Neuronal stem cell (in vitro differentiated cells): ENCODE measurements around the gene EIF2S1.

ENCODE experiments used
- DNase-seq: peaks from one replicate; pipeline ENCODE4 v3.0.0-alpha.2; 2013; ENCODE audit warnings: low spot score
- H2AFZ ChIP-seq: one replicate; pipeline ENCODE4 v1.6.1; 2013; ENCODE audit warnings: mild to moderate bottlenecking, low read length, inconsistent platforms
- H2AK5ac ChIP-seq: 2 replicates; pipeline ENCODE4 v1.6.1; 2013; ENCODE audit warnings: low read depth, mild to moderate bottlenecking, inconsistent platforms, low read length, moderate library complexity, mixed read lengths
- H2BK120ac ChIP-seq: 2 replicates; pipeline ENCODE4 v1.6.1; 2013; ENCODE audit warnings: low read depth, mild to moderate bottlenecking, inconsistent platforms, low read length, moderate library complexity, mixed read lengths
- H2BK12ac ChIP-seq: one replicate; pipeline ENCODE4 v1.6.1; 2013; ENCODE audit warnings: low read length, inconsistent platforms
- H2BK15ac ChIP-seq: 2 replicates; pipeline ENCODE4 v1.6.1; 2013; ENCODE audit warnings: mild to moderate bottlenecking, low read length, inconsistent platforms, mixed read lengths
- H2BK5ac ChIP-seq: one replicate; pipeline ENCODE4 v1.6.1; 2013; ENCODE audit warnings: inconsistent platforms, mild to moderate bottlenecking, low read length, moderate library complexity
- H3K14ac ChIP-seq: one replicate; pipeline ENCODE4 v1.6.1; 2013; ENCODE audit warnings: low read length, inconsistent platforms
- H3K18ac ChIP-seq: 2 replicates; pipeline ENCODE4 v1.6.1; 2013; ENCODE audit warnings: low read length, inconsistent platforms
- H3K23ac ChIP-seq: 2 replicates; pipeline ENCODE4 v1.6.1; 2013; ENCODE audit warnings: low read depth, mild to moderate bottlenecking, mixed read lengths, low read length, inconsistent platforms; ENCODE audit not compliant: poor library complexity
- H3K27ac ChIP-seq: replicated peaks from 3 replicates; pipeline ENCODE4 v1.5.1; 2013; ENCODE audit warnings: low read length, inconsistent platforms
- H3K27me3 ChIP-seq, 3 experiments: 2 replicates each; pipeline ENCODE4 v1.6.1; 2013; ENCODE audit warnings: low read length in 3 of 3, mild to moderate bottlenecking in 2 of 3, inconsistent platforms in 1 of 3, low read depth in 1 of 3, mixed read lengths in 1 of 3, moderate library complexity in 1 of 3; ENCODE audit not compliant: control insufficient read depth in 3 of 3, insufficient read depth in 3 of 3
- H3K36me3 ChIP-seq, 2 donors: replicated peaks in 1 of 2; 2 replicates each; pipeline ENCODE4 v1.6.1; 2013; ENCODE audit warnings: low read length in 2 of 2; ENCODE audit not compliant: control insufficient read depth in 2 of 2, insufficient read depth in 2 of 2
- H3K4ac ChIP-seq: 2 replicates; pipeline ENCODE4 v1.6.1; 2013; ENCODE audit warnings: inconsistent platforms, mild to moderate bottlenecking, low read length, moderate library complexity
- H3K4me1 ChIP-seq, 2 donors: 1 replicate in 1 of 2; 2 replicates in 1 of 2; pipeline ENCODE4 v1.6.1; 2013; ENCODE audit warnings: low read length in 2 of 2, low read depth in 1 of 2; ENCODE audit not compliant: control insufficient read depth in 2 of 2, insufficient read depth in 1 of 2
- H3K4me2 ChIP-seq: one replicate; pipeline ENCODE4 v1.6.1; 2013; ENCODE audit warnings: mild to moderate bottlenecking, low read length, inconsistent platforms; ENCODE audit not compliant: insufficient read depth, poor library complexity, severe bottlenecking
- H3K4me3 ChIP-seq, 2 donors: 2 replicates each; pipeline ENCODE4 v1.5.1; 2013; ENCODE audit warnings: low read length in 2 of 2, mild to moderate bottlenecking in 2 of 2, inconsistent platforms in 1 of 2, moderate library complexity in 1 of 2
- H3K79me1 ChIP-seq: one replicate; pipeline ENCODE4 v1.6.1; 2013; ENCODE audit warnings: low read depth, mild to moderate bottlenecking, inconsistent platforms, low read length, moderate library complexity
- H3K9ac ChIP-seq: one replicate; pipeline ENCODE4 v1.6.1; 2013; ENCODE audit warnings: mild to moderate bottlenecking, low read depth, low read length, inconsistent platforms; ENCODE audit not compliant: poor library complexity
- H3K9me3 ChIP-seq, 2 donors: replicated peaks in 1 of 2; 2 replicates each; pipeline versions ENCODE3 to v1.6.1; 2013; ENCODE audit warnings: low read length in 2 of 2, mild to moderate bottlenecking in 2 of 2, inconsistent platforms in 1 of 2, low read depth in 1 of 2, mixed read lengths in 1 of 2, moderate library complexity in 1 of 2; ENCODE audit not compliant: control insufficient read depth in 2 of 2, insufficient read depth in 1 of 2
- H4K8ac ChIP-seq: one replicate; pipeline ENCODE4 v1.6.1; 2013; ENCODE audit warnings: low read depth, mild to moderate bottlenecking, inconsistent platforms, low read length, moderate library complexity
- H4K91ac ChIP-seq: one replicate; pipeline ENCODE4 v1.6.1; 2013; ENCODE audit warnings: low read length, low read depth, mild to moderate bottlenecking, inconsistent platforms; ENCODE audit not compliant: poor library complexity
- WGBS, 2 donors: extraction: QIAGEN DNeasy Blood & Tissue Kit; methylation state at CpG; one replicate each; pipeline ENCODE4 v1.1.7; 2013; ENCODE audit warnings: missing lambda C conversion rate in 2 of 2, mixed read lengths in 1 of 2; ENCODE audit not compliant: insufficient read length in 2 of 2, insufficient replicate concordance in 1 of 2; ENCODE audit errors: extremely low coverage in 2 of 2; 5-methylcytosine and 5-hydroxymethylcytosine counted together

EIF2S1 gene

GRCh38 chr14:67385618-67386017, 25.5 kb downstream of the EIF2S1 start:
- H4K91ac ChIP-seq: no peak overlapping the region
- H3K14ac ChIP-seq: no peak overlapping the region
- no peak overlapping the region for H3K18ac ChIP-seq
- no peak overlapping the region for H2AFZ ChIP-seq
- no peaks in the 10 kb centered on the region for H3K4me1 ChIP-seq
- no peak overlapping the region for H2AK5ac ChIP-seq
- H4K8ac ChIP-seq: no peak overlapping the region
- H2BK15ac ChIP-seq: no peak overlapping the region
- no peak overlapping the region for H3K4me3 ChIP-seq
- H3K23ac ChIP-seq: no peak overlapping the region
- H3K27me3 ChIP-seq: no peaks in the 10 kb centered on the region
- no CpG with 5 or more reads among the region's 2 CpGs for WGBS, 2 donors
- no peak overlapping the region for H3K4ac ChIP-seq
- no peak overlapping the region for H2BK12ac ChIP-seq
- no peaks in the 10 kb centered on the region for H3K79me1 ChIP-seq
- no peak overlapping the region for H2BK5ac ChIP-seq
- no peak overlapping the region for H3K27ac ChIP-seq
- H3K9ac ChIP-seq: no peak overlapping the region
- no peak overlapping the region for H3K4me2 ChIP-seq
- H2BK120ac ChIP-seq: no peak overlapping the region
- peaks cover 19 to 71% of the 10 kb centered on the region in 2 donors for H3K36me3 ChIP-seq
- DNase-seq: no peak
- H3K9me3 ChIP-seq: no peaks in the 10 kb centered on the region

- no peak overlapping the region for H2BK15ac ChIP-seq
- no peak overlapping the region for H3K9ac ChIP-seq
- H2BK120ac ChIP-seq: no peak overlapping the region
- H3K79me1 ChIP-seq: no peaks in the 10 kb centered on the region
- H3K27me3 ChIP-seq: no peaks in the 10 kb centered on the region
- H2AK5ac ChIP-seq: no peak overlapping the region
- H3K23ac ChIP-seq: no peak overlapping the region
- H2AFZ ChIP-seq: no peak overlapping the region
- no peaks in the 10 kb centered on the region for H3K9me3 ChIP-seq
- no peak overlapping the region for H3K4me3 ChIP-seq
- no peak overlapping the region for H4K8ac ChIP-seq
- H3K27ac ChIP-seq: no peak overlapping the region
- DNase-seq: no peak
- H2BK5ac ChIP-seq: no peak overlapping the region
- no peak overlapping the region for H3K4ac ChIP-seq
- WGBS, 2 donors: no CpG with 5 or more reads among the region's 2 CpGs
- H4K91ac ChIP-seq: no peak overlapping the region
- no peak overlapping the region for H3K14ac ChIP-seq
- no peak overlapping the region for H2BK12ac ChIP-seq
- no peaks in the 10 kb centered on the region for H3K4me1 ChIP-seq
- no peak overlapping the region for H3K18ac ChIP-seq
- no peak overlapping the region for H3K4me2 ChIP-seq
- H3K36me3 ChIP-seq: peaks cover 17 to 55% of the 10 kb centered on the region in 2 donors
These were observed 27.1 kb downstream of the EIF2S1 start for GRCh38 chr14:67387195-67387594.

- DNase-seq: no peak
- no peak overlapping the region for H2AFZ ChIP-seq
- H3K23ac ChIP-seq: no peak overlapping the region
- H3K9me3 ChIP-seq: no peaks in the 10 kb centered on the region
- no peak overlapping the region for H3K27ac ChIP-seq
- no peak overlapping the region for H3K9ac ChIP-seq
- no peak overlapping the region for H2BK12ac ChIP-seq
- H3K4me1 ChIP-seq: no peaks in the 10 kb centered on the region
- H3K27me3 ChIP-seq: no peaks in the 10 kb centered on the region
- H3K4ac ChIP-seq: no peak overlapping the region
- H4K8ac ChIP-seq: no peak overlapping the region
- no peak overlapping the region for H3K4me3 ChIP-seq
- no peak overlapping the region for H2BK5ac ChIP-seq
- WGBS, 2 donors: no CpG with 5 or more reads among the region's 3 CpGs
- no peak overlapping the region for H4K91ac ChIP-seq
- H3K14ac ChIP-seq: no peak overlapping the region
- H2AK5ac ChIP-seq: no peak overlapping the region
- H3K36me3 ChIP-seq: peaks cover 7 to 34% of the 10 kb centered on the region in 2 donors
- no peak overlapping the region for H3K18ac ChIP-seq
- H3K79me1 ChIP-seq: no peaks in the 10 kb centered on the region
- H2BK120ac ChIP-seq: no peak overlapping the region
- H3K4me2 ChIP-seq: no peak overlapping the region
- no peak overlapping the region for H2BK15ac ChIP-seq
These were observed 29.1 kb downstream of the EIF2S1 start for GRCh38 chr14:67389275-67389674.

GRCh38 chr14:67389811-67390534, 29.8 kb downstream of the EIF2S1 start:
- Histone ChIP-seq H3K4ac (no peak overlapping the region), H3K79me1 (no peaks in the 10 kb centered on the region), H3K4me3 (no peak overlapping the region), H3K27ac (no peak overlapping the region), H4K91ac (no peak overlapping the region), H3K9me3 (no peaks in the 10 kb centered on the region), H3K4me1 (no peaks in the 10 kb centered on the region), H2BK120ac (no peak overlapping the region), H3K27me3 (no peaks in the 10 kb centered on the region), H3K9ac (no peak overlapping the region), H3K23ac (no peak overlapping the region), H3K36me3 (peaks cover 4 to 28% of the 10 kb centered on the region in 2 donors), H4K8ac (peak overlapping the region; percentile 77), H2BK15ac (no peak overlapping the region), H3K14ac (no peak overlapping the region), H3K4me2 (no peak overlapping the region), H3K18ac (no peak overlapping the region), H2AK5ac (no peak overlapping the region), H2AFZ (no peak overlapping the region), H2BK5ac (no peak overlapping the region), H2BK12ac (no peak overlapping the region)
- WGBS, 2 donors: no CpG with 5 or more reads among the region's 1 CpG
- DNase-seq: no peak
